ENCODE measurements around the gene DPH2. TPM values are rescaled to one million over a fixed set of nuclear protein-coding genes. Genes with fewer than 3 reads are reported as not detected.

The DPH2 gene
- total RNA-seq, 1 experiment from 2014 or later = 120 TPM

GRCh38 chr1:43982241-43982640 is 12.4 kb downstream of the DPH2 start:
- no peak for DNase-seq (ENCODE audit: low spot score)

GRCh38 chr1:43982808-43983207 is 13.0 kb downstream of the DPH2 start:
- no peak for DNase-seq (ENCODE audit: low spot score)

- no peak for DNase-seq (ENCODE audit: low spot score)
Measured at GRCh38 chr1:43983253-43983899, 13.6 kb downstream of the DPH2 start.

- DNase-seq (ENCODE audit: low spot score) = no peak
Measured at GRCh38 chr1:43984855-43985254, 15.0 kb downstream of the DPH2 start.

- DNase-seq (ENCODE audit: low spot score) = no peak
Measured at GRCh38 chr1:43985984-43986595, 16.3 kb downstream of the DPH2 start.

- no peak for DNase-seq (ENCODE audit: low spot score)
Measured at GRCh38 chr1:43986712-43987111, 16.9 kb downstream of the DPH2 start.

- DNase-seq (ENCODE audit: low spot score) = no peak
Measured at GRCh38 chr1:43987159-43987902, 17.5 kb downstream of the DPH2 start.

- DNase-seq (ENCODE audit: low spot score) = no peak
Measured at GRCh38 chr1:43990271-43991199, 20.7 kb downstream of the DPH2 start.

GRCh38 chr1:43991200-43991475 is 21.3 kb downstream of the DPH2 start:
- DNase-seq (ENCODE audit: low spot score) = no peak

- peak; percentile 81 for DNase-seq (ENCODE audit: low spot score)
Measured at GRCh38 chr1:43991476-43992231, 21.8 kb downstream of the DPH2 start, which contains the start of gene CCDC24. Gene CCDC24 (plus strand): TSS chr1:43991599. CDS start chr1:43991879, 280 bp downstream.

- no peak for DNase-seq (ENCODE audit: low spot score)
Measured at GRCh38 chr1:43992232-43992995, 22.6 kb downstream of the DPH2 start.

- DNase-seq (ENCODE audit: low spot score) = no peak
Measured at GRCh38 chr1:43993206-43993914, 23.6 kb downstream of the DPH2 start.

GRCh38 chr1:43994071-43994470 is 24.3 kb downstream of the DPH2 start:
- no peak for DNase-seq (ENCODE audit: low spot score)

GRCh38 chr1:43994794-43995790 is 25.3 kb downstream of the DPH2 start:
- peak; percentile 48 for DNase-seq (ENCODE audit: low spot score)

GRCh38 chr1:43995984-43996732 is 26.3 kb downstream of the DPH2 start:
- no peak for DNase-seq (ENCODE audit: low spot score)

- no peak for DNase-seq (ENCODE audit: low spot score)
Measured at GRCh38 chr1:43996733-43997115, 26.9 kb downstream of the DPH2 start.

GRCh38 chr1:43997295-43997999 is 27.6 kb downstream of the DPH2 start:
- DNase-seq (ENCODE audit: low spot score) = no peak

Data from HT-29 (cell line).